ENCODE data around the gene DSCAM.

- TF ChIP-seq EZH2phosphoT487 (IDR thresholded peaks at IDR 0.05; ENCODE audit: insufficient read depth, low read depth), result no peak
- no peak for TF ChIP-seq EZH2 (IDR thresholded peaks at IDR 0.05; ENCODE audit: insufficient read depth, poor library complexity, severe bottlenecking)
These were observed 659.7 kb downstream of the DSCAM start for GRCh38 chr21:40187244-40187643.
